Endothelial cell of umbilical vein (primary cell): ENCODE data around the gene B3GALT6. TPM values are rescaled to one million over a fixed set of nuclear protein-coding genes. Genes with fewer than 3 reads are reported as not detected.

Experiments
- BruUV-seq: library from RNA; stranded (reverse); fragments of 400-500 nt; replicated peaks from 2 replicates; lab custom pipeline; 2021; lab: Mats Ljungman, UMichigan
- CTCF ChIA-PET: fragments of 300-600, 350-600 bp; sonication (Branson Sonifier 250); formaldehyde crosslinking; loops from one replicate; lab custom pipeline; 2021; ENCODE audit warnings: antibody characterized with exemption, inconsistent platforms; lab: Charles Lee
- POLR2A ChIA-PET: fragments of 300-600, 350-600 bp; sonication (Branson Sonifier 250); formaldehyde crosslinking; loops from one replicate; lab custom pipeline; 2021; ENCODE audit warnings: antibody characterized with exemption, inconsistent platforms; lab: Charles Lee
- DNase-seq: peaks from one replicate; pipeline ENCODE4 v3.0.0-alpha.2; 2011; ENCODE audit warnings: low read depth, low spot score
- FAIRE-seq: peaks from 2 replicates; lab custom pipeline; 2011; peaks lifted over from hg19 to GRCh38; lab: Jason Lieb, UNC
- H2AFZ ChIP-seq: 2 replicates; pipeline ENCODE4 v1.6.0; 2012; ENCODE audit warnings: low read depth, low read length, control low read depth, inconsistent platforms
- H3K27ac ChIP-seq: 2 replicates; pipeline ENCODE4 v1.5.1; 2011; ENCODE audit warnings: low read depth, mild to moderate bottlenecking, control low read depth, low read length, moderate library complexity; ENCODE audit not compliant: insufficient read depth
- H3K27me3 ChIP-seq, 2 experiments: 2 replicates each; pipeline versions ENCODE4 v1.6.0 to v1.6.1; 2011; ENCODE audit warnings: low read length in 2 of 2, mixed read lengths in 1 of 2; ENCODE audit not compliant: control insufficient read depth in 2 of 2, insufficient read depth in 2 of 2
- H3K36me3 ChIP-seq, 2 experiments: 2 replicates in 1 of 2; 3 replicates in 1 of 2; pipeline ENCODE4 v1.5.1; 2011; ENCODE audit warnings: low read length in 2 of 2, mild to moderate bottlenecking in 1 of 2, moderate library complexity in 1 of 2; ENCODE audit not compliant: control insufficient read depth in 2 of 2, insufficient read depth in 2 of 2; ENCODE audit errors: extremely low read depth in 1 of 2
- H3K4me1 ChIP-seq: 3 replicates; pipeline ENCODE4 v1.5.1; 2011; ENCODE audit warnings: mild to moderate bottlenecking, low read length; ENCODE audit not compliant: control insufficient read depth, insufficient read depth; ENCODE audit errors: extremely low read depth
- H3K4me2 ChIP-seq: 2 replicates; pipeline ENCODE4 v1.6.1; 2011; ENCODE audit warnings: low read length, control low read depth, mixed read lengths; ENCODE audit not compliant: insufficient read depth
- H3K4me3 ChIP-seq, 3 experiments: fragments of 200-600 bp in 1 of 3; sonication (generic), shearing (Covaris generic) in 1 of 3; replicated peaks in 1 of 3; 2 replicates each; pipeline ENCODE4 v1.5.1; 2011 to 2016; ENCODE audit warnings: control low read depth in 3 of 3, low read length in 3 of 3, mild to moderate bottlenecking in 2 of 3, inconsistent platforms in 1 of 3, low read depth in 1 of 3, moderate library complexity in 1 of 3; ENCODE audit not compliant: insufficient read depth in 1 of 3
- H3K79me2 ChIP-seq: 2 replicates; pipeline ENCODE4 v1.6.0; 2012; ENCODE audit warnings: low read length, inconsistent platforms; ENCODE audit not compliant: control insufficient read depth, insufficient read depth
- H3K9ac ChIP-seq: replicated peaks from 2 replicates; pipeline ENCODE3; 2011; ENCODE audit warnings: low read length, control low read depth; ENCODE audit not compliant: insufficient read depth; ENCODE audit errors: extremely low read depth
- H3K9me1 ChIP-seq: replicated peaks from 3 replicates; pipeline ENCODE4 v1.6.0; 2011; ENCODE audit warnings: mild to moderate bottlenecking, low read length; ENCODE audit not compliant: control insufficient read depth, insufficient read depth; ENCODE audit errors: extremely low read depth
- H3K9me3 ChIP-seq: replicated peaks from 2 replicates; pipeline ENCODE4 v1.5.1; 2012; ENCODE audit warnings: low read length, inconsistent platforms; ENCODE audit not compliant: control insufficient read depth, insufficient read depth
- H4K20me1 ChIP-seq: replicated peaks from 2 replicates; pipeline ENCODE3; 2011; ENCODE audit warnings: mild to moderate bottlenecking, low read length; ENCODE audit not compliant: control insufficient read depth, insufficient read depth; ENCODE audit errors: extremely low read depth
- EZH2 ChIP-seq: IDR thresholded peaks from 2 replicates; pipeline ENCODE4 v1.6.1; 2012; ENCODE audit warnings: borderline replicate concordance, low read depth, mild to moderate bottlenecking, moderate library complexity, low read length, inconsistent platforms; ENCODE audit not compliant: severe bottlenecking
- FOS ChIP-seq: IDR thresholded peaks from 2 replicates; pipeline ENCODE4 v1.6.1; 2011; ENCODE audit warnings: mild to moderate bottlenecking, low read length, moderate library complexity, borderline replicate concordance; ENCODE audit not compliant: insufficient read depth
- GATA2 ChIP-seq: IDR thresholded peaks from 2 replicates; pipeline ENCODE4 v1.7.0; 2011; ENCODE audit warnings: low read depth, mild to moderate bottlenecking, moderate library complexity, mixed read lengths, low read length; ENCODE audit not compliant: insufficient read length, insufficient read depth
- JUN ChIP-seq: IDR thresholded peaks from 2 replicates; pipeline ENCODE4 v1.6.1; 2011; ENCODE audit warnings: borderline replicate concordance, low read depth; ENCODE audit not compliant: insufficient read length, insufficient read depth
- MAX ChIP-seq: IDR thresholded peaks from 2 replicates; pipeline ENCODE4 v1.6.1; 2011; ENCODE audit not compliant: insufficient read depth, insufficient read length
- POLR2AphosphoS5 ChIP-seq: IDR thresholded peaks from 2 replicates; pipeline ENCODE4 v1.6.1; 2012; ENCODE audit warnings: low read depth, mild to moderate bottlenecking, control low read depth, low read length, moderate library complexity; ENCODE audit not compliant: insufficient read depth
- dilution Hi-C: fragments of 300-500 bp; cut with MboI; formaldehyde crosslinking; loops from one replicate; pipeline ENCODE4 v1.15.0; 2019; ENCODE audit warnings: low sequenced_read_pairs; ENCODE audit not compliant: extremely low pct_ligation_motif_present
- intact Hi-C: fragments of 100-400 bp; cut with micrococcal nuclease; formaldehyde crosslinking; loops from one replicate; pipeline ENCODE4 v1.10.0; 2022
- polyA plus RNA-seq, 4 experiments: library from polyadenylated mRNA; depleted of rRNA in 3 of 4; stranded (reverse) in 3 of 4; unstranded in 1 of 4; fragments of >200 nt; gene quantifications; 2 replicates each; pipeline versions ENCODE4 v1.2.1 to v1.2.3, GENCODE V29; 2011 to 2012; ENCODE audit warnings: missing spikeins in 1 of 4
- total RNA-seq: library from RNA; stranded (reverse); gene quantifications from 2 replicates; pipeline ENCODE4 v1.2.3, GENCODE V29; 2021
- TF ChIP-seq, protein P1 (sequence below), 2 donors: IDR thresholded peaks; 1 replicate in 1 of 2; 2 replicates in 1 of 2; pipeline ENCODE4 v1.5.1; 2011; ENCODE audit warnings: low read length in 2 of 2, mild to moderate bottlenecking in 2 of 2, moderate library complexity in 2 of 2, control low read depth in 1 of 2, inconsistent platforms in 1 of 2, low read depth in 1 of 2; ENCODE audit not compliant: insufficient read depth in 1 of 2; ENCODE audit errors: extremely low read depth in 1 of 2

B3GALT6 gene
- total and polyA plus RNA-seq, 2 donors (not counting 3 experiments of a cell fraction or from before 2014, with no cell fraction given) = 24.6 to 34.1 TPM

GRCh38 chr1:1232796-1233566 is 944 bp downstream of the B3GALT6 start:
- dilution Hi-C loops (no loop called here), intact Hi-C loops (loop anchor here (2.0 kb wide), 1 partner anchor 28 kb away; no protein-coding TSS in a partner anchor)
- Histone ChIP-seq H3K4me2 (no peak overlapping the region), H3K9me3 (no peaks in the 10 kb centered on the region), H3K9ac (no peak overlapping the region), H3K27me3 (no peaks in the 10 kb centered on the region), H3K27ac (no peak overlapping the region), H2AFZ (no peak overlapping the region), H4K20me1 (no peaks in the 10 kb centered on the region), H3K4me3 (peak overlapping the region in 1 of 3 experiments; percentile 14), H3K36me3 (peaks cover 1 to 5% of the 10 kb centered on the region in 2 experiments), H3K4me1 (peaks cover 6% of the 10 kb centered on the region), H3K79me2 (peaks cover 52% of the 10 kb centered on the region), H3K9me1 (no peaks in the 10 kb centered on the region)
- TF ChIP-seq POLR2AphosphoS5 = no peak
- TF ChIP-seq, protein P1, sequence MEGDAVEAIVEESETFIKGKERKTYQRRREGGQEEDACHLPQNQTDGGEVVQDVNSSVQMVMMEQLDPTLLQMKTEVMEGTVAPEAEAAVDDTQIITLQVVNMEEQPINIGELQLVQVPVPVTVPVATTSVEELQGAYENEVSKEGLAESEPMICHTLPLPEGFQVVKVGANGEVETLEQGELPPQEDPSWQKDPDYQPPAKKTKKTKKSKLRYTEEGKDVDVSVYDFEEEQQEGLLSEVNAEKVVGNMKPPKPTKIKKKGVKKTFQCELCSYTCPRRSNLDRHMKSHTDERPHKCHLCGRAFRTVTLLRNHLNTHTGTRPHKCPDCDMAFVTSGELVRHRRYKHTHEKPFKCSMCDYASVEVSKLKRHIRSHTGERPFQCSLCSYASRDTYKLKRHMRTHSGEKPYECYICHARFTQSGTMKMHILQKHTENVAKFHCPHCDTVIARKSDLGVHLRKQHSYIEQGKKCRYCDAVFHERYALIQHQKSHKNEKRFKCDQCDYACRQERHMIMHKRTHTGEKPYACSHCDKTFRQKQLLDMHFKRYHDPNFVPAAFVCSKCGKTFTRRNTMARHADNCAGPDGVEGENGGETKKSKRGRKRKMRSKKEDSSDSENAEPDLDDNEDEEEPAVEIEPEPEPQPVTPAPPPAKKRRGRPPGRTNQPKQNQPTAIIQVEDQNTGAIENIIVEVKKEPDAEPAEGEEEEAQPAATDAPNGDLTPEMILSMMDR (IDR thresholded peaks at IDR 0.05; ENCODE audit: extremely low read depth in 1 of 2, insufficient read depth in 1 of 2, low read depth in 1 of 2, low read length in 2 of 2) = no peak
- no peak for TF ChIP-seq MAX
- TF ChIP-seq FOS = no peak
- no peak for TF ChIP-seq JUN
- TF ChIP-seq EZH2 = no peak
- TF ChIP-seq GATA2 = no peak
- no peak for DNase-seq
- FAIRE-seq = no peak
- ChIA-PET POLR2A (no interaction called here), CTCF (no interaction called here)
- no TSS peak for BruUV-seq
